Measurements from ENCODE around the gene CDKN2B.
"Not testable (repeated sequence)": the region's sequence is repeated elsewhere in the genome, so short reads cannot be mapped to it uniquely, and the experiment has no call there.

The CDKN2B gene

DNA sequence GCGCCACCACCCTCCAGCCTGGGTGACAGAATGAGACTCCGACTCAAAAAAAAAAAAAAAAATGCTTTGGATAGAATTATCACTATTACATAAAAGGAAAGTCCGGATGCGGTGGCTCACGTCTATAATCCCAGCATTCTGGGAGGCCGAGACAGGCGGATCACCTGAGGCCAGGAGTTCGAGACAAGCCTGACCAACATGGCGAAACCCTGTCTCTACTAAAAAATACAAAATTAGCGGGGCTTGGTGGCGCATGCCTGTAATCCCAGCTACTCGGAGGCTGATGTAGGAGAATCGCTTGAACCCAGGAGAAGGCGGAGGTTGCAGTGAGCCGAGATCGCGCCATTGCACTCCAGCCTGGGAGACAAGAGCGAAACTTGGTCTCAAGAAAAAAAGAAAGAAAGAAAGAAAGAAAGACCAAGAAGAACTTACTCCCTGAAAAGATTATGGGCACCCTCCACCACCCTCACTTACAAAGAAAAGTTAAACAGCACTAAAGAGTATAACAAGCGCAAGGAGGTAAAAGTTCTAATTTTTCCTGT lies 32.7 kb downstream of the CDKN2B start:
- DNase-seq: no peak
- in situ Hi-C loops (cut with MboI; ENCODE audit: low pct_unique_long_range_greater_than_20kb, low sequenced_read_pairs): no loop called here

DNA sequence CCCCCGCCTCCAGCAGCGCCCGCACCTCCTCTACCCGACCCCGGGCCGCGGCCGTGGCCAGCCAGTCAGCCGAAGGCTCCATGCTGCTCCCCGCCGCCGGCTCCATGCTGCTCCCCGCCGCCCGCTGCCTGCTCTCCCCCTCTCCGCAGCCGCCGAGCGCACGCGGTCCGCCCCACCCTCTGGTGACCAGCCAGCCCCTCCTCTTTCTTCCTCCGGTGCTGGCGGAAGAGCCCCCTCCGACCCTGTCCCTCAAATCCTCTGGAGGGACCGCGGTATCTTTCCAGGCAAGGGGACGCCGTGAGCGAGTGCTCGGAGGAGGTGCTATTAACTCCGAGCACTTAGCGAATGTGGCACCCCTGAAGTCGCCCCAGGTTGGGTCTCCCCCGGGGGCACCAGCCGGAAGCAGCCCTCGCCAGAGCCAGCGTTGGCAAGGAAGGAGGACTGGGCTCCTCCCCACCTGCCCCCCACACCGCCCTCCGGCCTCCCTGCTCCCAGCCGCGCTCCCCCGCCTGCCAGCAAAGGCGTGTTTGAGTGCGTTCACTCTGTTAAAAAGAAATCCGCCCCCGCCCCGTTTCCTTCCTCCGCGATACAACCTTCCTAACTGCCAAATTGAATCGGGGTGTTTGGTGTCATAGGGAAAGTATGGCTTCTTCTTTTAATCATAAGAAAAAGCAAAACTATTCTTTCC lies 34.2 kb downstream of the CDKN2B start:
- no peak for DNase-seq
- in situ Hi-C loops (cut with MboI; ENCODE audit: low pct_unique_long_range_greater_than_20kb, low sequenced_read_pairs): no loop called here

DNA sequence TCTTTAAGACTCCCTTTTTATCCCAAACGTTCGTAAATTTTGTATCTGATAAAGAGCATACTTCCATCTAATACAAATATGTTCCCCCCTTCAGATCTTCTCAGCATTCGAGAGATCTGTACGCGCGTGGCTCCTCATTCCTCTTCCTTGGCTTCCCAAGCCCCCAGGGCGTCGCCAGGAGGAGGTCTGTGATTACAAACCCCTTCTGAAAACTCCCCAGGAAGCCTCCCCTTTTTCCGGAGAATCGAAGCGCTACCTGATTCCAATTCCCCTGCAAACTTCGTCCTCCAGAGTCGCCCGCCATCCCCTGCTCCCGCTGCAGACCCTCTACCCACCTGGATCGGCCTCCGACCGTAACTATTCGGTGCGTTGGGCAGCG lies 34.8 kb downstream of the CDKN2B start:
- in situ Hi-C loops (cut with MboI; ENCODE audit: low pct_unique_long_range_greater_than_20kb, low sequenced_read_pairs): no loop called here
- DNase-seq: no peak

DNA sequence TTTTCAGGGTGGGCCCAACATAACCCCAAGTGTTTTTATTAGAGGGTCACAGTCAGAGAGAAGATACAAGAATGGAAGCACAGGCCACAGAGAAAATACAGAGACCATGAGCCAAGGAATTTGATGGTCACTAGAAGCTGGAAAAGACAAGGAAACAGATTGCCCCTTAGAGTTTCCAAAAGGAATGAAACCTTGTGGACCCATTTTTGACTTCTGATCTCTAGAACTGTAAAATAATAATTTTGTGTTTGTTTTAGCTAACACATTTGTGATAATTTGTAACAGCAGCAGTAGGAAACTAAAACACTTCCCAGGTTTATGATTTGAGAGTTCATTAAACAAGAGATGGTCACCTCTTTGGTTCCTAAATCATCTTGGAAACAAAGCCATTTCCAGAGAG lies 36.7 kb downstream of the CDKN2B start:
- DNase-seq: no peak
- in situ Hi-C loops (cut with MboI; ENCODE audit: low pct_unique_long_range_greater_than_20kb, low sequenced_read_pairs): no loop called here

DNA sequence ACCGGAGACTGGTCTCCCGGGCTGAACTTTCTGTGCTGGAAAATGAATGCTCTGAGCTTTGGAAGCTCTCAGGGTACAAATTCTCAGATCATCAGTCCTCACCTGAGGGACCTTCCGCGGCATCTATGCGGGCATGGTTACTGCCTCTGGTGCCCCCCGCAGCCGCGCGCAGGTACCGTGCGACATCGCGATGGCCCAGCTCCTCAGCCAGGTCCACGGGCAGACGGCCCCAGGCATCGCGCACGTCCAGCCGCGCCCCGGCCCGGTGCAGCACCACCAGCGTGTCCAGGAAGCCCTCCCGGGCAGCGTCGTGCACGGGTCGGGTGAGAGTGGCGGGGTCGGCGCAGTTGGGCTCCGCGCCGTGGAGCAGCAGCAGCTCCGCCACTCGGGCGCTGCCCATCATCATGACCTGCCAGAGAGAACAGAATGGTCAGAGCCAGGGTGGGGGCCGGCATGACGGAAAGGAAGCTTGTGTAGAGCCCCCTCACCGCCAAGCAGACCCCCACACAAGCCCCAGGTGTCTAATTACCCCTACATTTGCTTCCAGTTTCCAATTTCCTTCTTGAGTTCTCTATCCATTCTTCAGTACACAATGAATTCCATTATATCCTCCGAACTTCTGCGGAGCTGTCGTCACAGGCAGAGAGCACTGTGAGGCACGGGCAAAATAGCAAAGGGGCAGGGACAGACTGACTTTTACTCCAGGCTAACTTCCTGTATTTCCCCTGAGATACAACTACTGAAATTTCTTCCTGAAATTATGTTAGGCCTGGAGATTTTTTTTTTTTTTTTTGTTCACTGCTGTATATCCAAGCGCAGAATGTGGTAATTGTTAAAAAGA lies 38.1 kb downstream of the CDKN2B start:
- in situ Hi-C loops (cut with MboI; ENCODE audit: low pct_unique_long_range_greater_than_20kb, low sequenced_read_pairs): no loop called here
- no peak for DNase-seq

DNA sequence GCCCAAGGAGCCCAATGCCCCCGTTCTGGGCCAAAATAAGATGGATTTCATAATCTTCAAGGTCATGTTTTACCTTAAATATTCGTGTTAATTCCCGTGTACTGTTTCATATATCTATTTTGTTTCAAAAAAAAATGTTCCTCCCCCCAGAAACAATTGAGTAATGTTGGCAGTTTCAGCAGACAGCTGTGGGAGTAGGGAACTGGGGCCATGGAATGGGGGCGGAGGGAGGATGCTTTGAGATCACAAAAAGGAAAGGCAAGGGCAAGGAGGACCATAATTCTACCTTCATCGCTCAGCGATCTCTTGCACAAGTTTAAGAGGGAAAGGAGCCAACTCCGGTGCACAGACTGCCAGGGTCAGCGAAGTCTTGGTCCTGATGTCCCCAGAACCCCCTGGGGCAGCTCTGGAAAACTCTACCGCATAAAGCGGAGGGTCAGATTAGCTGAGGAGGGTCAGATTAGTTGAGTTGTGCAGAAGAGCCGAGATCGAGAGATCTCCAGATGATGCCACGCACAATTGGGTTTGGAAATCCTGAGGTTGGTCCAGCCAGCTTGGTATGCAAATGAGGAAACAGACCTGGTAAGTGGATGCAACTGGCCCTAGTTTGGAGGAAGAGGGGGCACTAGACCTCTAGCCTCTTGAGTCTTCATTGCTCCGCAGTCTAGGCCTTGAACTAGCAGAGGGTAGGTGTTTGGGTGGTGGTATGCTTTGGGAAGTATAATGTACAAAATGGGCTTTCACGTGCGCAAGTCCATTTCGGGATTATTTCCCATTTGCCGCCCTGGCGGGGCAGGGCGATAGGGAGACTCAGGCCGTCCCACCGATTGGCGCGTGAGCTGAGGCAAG lies 38.9 kb downstream of the CDKN2B start:
- no peak for DNase-seq
- in situ Hi-C loops (cut with MboI; ENCODE audit: low pct_unique_long_range_greater_than_20kb, low sequenced_read_pairs): no loop called here

DNA sequence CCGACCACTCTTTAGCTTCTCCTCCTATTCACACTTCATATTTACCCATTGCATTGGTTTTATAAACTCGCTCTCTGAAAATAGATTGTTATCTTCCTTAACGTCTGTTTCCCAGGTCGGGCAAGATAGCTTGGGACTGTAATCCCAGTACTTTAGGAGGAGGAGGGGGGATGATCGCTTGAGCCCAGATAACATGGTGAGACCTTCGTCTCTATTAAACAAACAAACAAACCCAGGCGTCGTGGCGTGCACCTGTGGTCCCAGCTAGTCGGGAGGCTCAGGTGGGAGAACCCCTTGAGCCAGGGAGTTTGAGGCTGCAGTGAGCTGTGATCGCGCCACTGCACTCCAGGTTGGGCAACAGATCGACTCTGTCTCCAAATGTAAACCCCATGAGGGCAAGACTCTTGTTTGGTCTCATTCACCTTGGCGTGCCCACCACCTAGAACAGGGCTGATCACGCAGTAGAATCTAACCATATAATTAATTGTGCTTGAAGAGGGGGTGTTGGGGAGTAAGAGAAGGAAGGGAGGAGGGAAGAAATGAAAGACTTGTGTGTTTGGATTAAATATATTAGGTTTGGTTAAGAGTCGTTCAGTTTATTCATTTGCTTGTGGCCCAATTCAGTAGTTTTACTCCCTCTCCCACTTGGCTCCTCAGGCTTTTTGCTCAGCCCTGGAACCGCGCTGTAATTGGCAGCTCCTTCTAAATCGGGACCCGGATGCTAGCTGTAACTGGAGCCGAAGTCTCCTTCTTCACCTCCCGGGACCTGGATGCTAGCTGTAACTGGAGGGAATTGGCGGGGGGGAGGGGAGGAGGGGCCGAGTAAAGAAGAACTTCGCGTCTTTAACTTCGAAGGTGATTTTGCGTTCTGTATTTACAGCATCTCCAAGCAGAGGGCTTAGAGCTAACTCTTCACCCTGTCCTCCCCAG lies 39.8 kb downstream of the CDKN2B start:
- in situ Hi-C loops (cut with MboI; ENCODE audit: low pct_unique_long_range_greater_than_20kb, low sequenced_read_pairs): no loop called here
- DNase-seq: no peak

DNA sequence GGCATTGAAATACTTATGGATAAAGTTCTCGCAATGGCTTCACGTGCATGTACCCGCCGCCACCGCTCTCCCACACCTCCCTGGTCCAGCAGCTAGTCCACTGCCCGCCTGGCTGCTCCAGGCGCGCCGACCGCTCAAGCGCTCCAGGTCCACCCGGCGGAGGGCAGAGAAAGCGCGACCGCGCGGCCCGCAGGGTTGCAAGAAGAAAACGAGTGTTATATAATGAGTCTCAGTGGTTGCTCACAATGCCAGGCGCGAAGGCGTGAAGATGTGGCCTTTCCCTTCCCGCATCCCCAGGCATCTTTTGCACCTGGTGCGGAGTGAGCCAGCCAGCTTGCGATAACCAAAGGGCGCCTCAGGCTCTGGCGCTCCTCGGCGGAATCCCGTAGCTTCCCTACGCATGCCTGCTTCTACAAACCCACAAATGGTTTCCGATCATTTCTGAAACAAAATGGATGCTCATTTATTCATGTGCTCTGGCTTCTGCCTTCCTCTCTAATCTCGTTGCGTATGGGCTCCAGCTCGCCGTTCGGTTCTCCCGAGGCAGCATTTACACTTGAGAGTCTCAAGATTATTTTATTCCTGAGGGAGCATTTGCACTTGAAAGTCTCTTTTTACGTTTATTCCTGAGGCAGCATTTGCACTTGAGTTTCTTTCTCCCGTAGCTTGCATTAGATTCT lies 40.6 kb downstream of the CDKN2B start:
- in situ Hi-C loops (cut with MboI; ENCODE audit: low pct_unique_long_range_greater_than_20kb, low sequenced_read_pairs): no loop called here
- no peak for DNase-seq

DNA sequence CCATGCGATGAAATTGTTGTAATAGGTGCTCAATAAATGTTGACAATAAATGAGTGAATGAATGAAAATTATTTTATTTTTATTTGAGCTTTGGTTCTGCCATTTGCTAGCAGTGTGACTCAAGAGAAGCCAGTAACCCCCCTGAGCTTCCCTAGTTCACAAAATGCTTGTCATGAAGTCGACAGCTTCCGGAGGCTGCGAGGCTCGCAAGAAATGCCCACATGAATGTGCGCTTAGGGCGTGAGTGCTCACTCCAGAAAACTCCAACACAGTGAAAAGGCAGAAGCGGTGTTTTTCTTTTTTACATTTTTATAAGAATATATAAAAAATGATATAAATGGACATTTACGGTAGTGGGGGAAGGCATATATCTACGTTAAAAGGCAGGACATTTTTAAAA lies 41.4 kb downstream of the CDKN2B start:
- in situ Hi-C loops (cut with MboI; ENCODE audit: low pct_unique_long_range_greater_than_20kb, low sequenced_read_pairs): no loop called here

DNA sequence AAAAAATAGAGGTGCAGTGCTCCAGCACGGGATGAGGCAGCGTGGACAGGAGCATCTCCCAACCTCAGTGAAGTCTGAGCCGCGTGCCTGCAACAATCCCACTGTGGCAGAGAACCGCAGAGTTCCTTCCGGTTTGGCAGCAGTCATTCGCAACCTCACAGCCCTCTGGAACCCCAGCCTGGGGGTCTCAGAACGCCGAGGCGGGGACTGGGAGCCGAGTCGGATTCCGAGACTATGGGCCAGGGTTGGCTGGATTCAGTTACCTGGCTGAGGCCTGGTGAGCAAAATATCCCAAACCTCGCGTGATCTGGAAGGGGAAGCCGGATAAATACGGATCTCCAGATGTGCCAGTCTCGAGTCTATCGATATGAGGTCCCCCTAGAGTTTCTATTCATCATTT lies 41.9 kb downstream of the CDKN2B start:
- no peak for DNase-seq
- in situ Hi-C loops (cut with MboI; ENCODE audit: low pct_unique_long_range_greater_than_20kb, low sequenced_read_pairs): no loop called here

More for the DNA sequence above, 41.4 kb downstream of the CDKN2B start:
- DNase-seq: no peak

DNA sequence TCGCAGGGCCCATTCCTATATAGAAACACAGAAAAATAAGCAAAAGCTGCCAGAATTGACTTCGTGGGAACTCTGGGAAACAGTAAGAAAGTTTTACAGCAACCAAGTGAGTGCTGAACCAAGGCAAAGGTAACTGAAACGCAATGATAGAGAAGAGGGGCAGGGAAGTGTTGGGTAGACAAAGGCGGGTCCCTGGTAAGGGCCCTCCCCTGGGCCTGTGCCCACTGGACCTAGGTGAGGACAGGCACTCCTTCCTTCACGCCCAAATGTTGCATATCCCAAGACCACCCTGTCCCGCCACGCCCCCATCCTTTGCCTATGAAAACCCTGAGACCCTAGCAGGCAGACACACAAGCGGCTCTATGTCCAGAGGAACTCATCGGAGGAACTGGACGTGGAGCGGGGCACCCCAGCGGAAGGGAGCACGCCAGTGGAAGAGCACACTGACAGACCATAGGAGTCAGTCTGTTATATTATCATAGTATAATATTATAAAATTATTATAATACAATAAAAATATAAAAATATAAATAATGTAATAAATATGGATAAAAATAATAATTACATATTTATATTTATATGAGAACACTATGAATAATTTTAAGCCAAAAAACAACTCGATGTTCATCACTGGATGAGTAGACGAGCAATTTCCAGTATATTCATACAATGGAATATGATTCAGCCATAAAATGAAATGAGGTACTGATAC lies 42.8 kb downstream of the CDKN2B start:
- DNase-seq: no peak
- in situ Hi-C loops (cut with MboI; ENCODE audit: low pct_unique_long_range_greater_than_20kb, low sequenced_read_pairs): no loop called here

DNA sequence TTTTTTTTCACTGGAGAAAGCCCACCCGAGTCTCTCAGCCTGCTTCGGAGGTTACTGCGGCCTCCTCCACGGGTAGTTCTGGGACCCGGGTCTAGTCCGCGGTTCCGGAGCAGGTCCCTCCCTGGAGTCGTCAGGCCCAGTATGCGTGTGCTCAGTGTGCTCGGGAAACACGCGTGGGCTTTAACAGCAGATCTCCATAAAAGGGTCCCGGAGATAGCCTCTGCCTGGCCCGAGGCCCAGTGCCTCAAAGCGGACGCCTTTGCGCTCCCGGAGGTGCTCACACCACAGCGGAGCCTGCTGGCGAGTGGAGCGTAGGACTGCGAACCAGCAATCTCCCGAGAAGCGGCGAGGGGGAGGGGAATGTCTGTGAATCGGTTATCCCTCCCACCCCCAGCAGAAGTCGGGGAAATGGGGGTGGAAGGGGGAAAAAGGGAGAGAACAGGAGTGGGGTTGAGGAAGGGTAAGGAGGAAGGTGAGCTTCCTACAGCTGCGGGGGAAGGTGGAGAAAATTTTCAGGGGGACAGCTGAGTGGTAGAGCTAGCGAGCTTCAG lies 43.6 kb downstream of the CDKN2B start:
- in situ Hi-C loops (cut with MboI; ENCODE audit: low pct_unique_long_range_greater_than_20kb, low sequenced_read_pairs): no loop called here
- no peak for DNase-seq

DNA sequence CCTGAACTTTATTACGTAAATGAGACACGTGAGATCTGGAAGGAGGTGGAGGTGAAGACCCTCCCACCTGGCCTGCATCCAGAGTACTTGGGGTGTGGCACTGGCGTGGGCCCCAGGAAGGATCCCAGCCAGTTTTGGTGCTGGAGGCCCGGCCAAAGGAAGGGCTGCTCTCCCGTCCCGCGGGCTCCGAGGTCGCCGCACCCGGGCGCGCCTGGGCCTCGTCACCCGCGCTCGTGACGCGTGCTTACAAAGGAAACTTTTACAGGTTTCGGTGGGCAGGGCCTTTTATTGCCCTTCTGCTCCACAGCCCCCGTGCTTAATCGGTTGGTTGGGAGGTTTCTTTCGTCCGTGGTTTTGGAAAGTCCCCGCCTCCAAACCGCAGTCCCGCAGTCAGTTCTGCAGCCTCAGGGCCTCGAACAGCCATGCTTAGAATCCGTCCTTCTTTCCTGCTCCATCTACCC lies 44.1 kb downstream of the CDKN2B start:
- DNase-seq: no peak
- in situ Hi-C loops (cut with MboI; ENCODE audit: low pct_unique_long_range_greater_than_20kb, low sequenced_read_pairs): no loop called here

DNA sequence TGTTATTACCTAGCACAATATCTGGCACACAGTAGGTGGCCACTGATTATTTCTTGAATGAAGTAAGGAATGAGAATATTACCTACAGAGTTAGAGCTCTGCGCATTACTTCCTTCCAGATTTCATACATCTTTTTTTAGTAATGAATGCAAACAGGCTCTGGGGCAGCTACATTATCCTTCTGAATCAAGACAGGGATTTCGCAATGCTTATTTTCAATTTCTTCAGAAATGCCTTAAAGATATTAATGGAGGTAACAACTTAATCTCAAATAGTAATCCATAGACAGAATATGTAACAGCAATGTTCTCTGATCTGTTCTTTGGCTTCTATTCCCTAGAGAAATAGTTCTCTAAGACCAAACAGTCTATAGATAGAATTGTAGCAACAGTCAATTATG lies 47.5 kb downstream of the CDKN2B start:
- in situ Hi-C loops (cut with MboI; ENCODE audit: low pct_unique_long_range_greater_than_20kb, low sequenced_read_pairs): no loop called here
- DNase-seq: no peak

DNA sequence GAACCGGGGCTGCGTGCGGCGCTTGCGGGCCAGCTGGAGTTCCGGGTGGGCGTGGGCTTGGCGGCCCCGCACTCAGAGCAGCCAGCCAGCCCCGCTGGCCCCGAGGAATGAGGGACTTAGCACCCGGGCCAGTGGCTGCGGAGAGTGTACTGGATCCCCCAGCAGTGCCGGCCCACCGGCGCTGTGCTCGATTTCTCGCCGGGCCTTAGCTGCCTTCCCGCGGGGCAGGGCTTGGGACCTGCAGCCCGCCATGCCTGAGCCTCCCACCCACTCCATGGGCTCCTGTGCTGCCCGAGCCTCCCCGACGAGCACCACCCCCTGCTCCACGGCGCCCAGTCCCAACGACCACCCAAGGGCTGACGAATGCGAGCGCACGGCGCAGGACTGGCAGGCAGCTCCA lies 49.8 kb downstream of the CDKN2B start:
- DNase-seq; in situ Hi-C loops (cut with MboI; ENCODE audit: low pct_unique_long_range_greater_than_20kb, low sequenced_read_pairs): not testable (repeated sequence)

DNA sequence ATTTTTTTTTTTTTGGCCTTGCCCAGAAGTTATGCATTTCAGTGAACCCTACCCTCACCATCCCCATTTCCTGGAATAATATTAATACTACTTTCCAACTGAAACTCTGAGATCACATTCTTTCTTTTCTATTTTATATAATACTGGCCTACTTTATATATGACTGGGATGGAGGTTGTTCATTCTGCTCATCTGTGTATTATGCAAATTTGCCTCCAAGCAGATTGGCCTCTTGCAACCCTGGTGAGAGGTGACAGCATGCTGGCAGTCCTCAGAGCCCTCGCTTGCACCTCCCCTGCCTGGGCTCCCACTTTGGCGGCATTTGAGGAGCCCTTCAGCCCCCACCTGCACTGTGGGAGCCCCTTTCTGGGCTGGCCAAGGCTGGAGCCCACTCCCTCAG lies 50.3 kb downstream of the CDKN2B start:
- in situ Hi-C loops (cut with MboI; ENCODE audit: low pct_unique_long_range_greater_than_20kb, low sequenced_read_pairs): no loop called here
- no peak for DNase-seq

Data from KBM-7 (cell line).